ENCODE measurements around the gene FXYD1. TPM values are rescaled to one million over a fixed set of nuclear protein-coding genes. Genes with fewer than 3 reads are reported as not detected.

FXYD1 gene
- 10 to 100 TPM in 1 of 2 donors, 1 to 10 TPM in 1; 2.3 to 11.1 TPM for total RNA-seq
- 48.5 TPM for polyA plus RNA-seq (ENCODE audit: insufficient read depth, low read depth, low replicate concordance)
- long read RNA-seq, donor 1, transcript FXYD1-201 (8 exons, 592 nt), result major isoform, 18 of 21 reads
- long read RNA-seq, donor 1, partial matches to known transcripts, result 0 of 21 reads
- long read RNA-seq, donor 1, other reads (novel, unspliced or antisense), result 0 of 21 reads
- long read RNA-seq, donor 2, transcript FXYD1-201 (8 exons, 592 nt), result major isoform, 8 of 10 reads
- long read RNA-seq, donor 2, partial matches to known transcripts, result 0 of 10 reads
- long read RNA-seq, donor 2, other reads (novel, unspliced or antisense), result 0 of 10 reads

- Histone ChIP-seq H3K4me3 (peak within 1 kb of the TSS; percentile 31 to 50), H3K27me3 (no peaks in the 10 kb centered on the region), H3K4me1 (peaks cover 14% of the 10 kb centered on the region), H3K9me3 (no peaks in the 10 kb centered on the region), H3K36me3 (ENCODE audit: low read depth, missing control alignments) (no peaks in the 10 kb centered on the region), H3K27ac (peak within 1 kb of the TSS; percentile 57 to 79)
- intact Hi-C loops (cut with DNase I; ENCODE audit: low total_unique reads), result no loop called here
- no peak for DNase-seq
- TF ChIP-seq CTCF (IDR thresholded peaks at IDR 0.05), result no peak
- no peak for TF ChIP-seq POLR2A (IDR thresholded peaks at IDR 0.05)
- 68 to 81% methylated on average over 9 to 14 of the region's 18 CpGs for WGBS, 2 donors
Measured at GRCh38 chr19:35138305-35138892, at the start of gene FXYD1. TSS of gene FXYD1 (plus strand) at chr19:35138824. CDS start at chr19:35140080, 1,256 bp downstream.

GRCh38 chr19:35089554-35089953, 49.1 kb upstream of the FXYD1 start:
- H3K9me3 ChIP-seq, result no peaks in the 10 kb centered on the region
- DNase-seq, result no peak
- H3K4me3 ChIP-seq, result no peak overlapping the region
- H3K36me3 ChIP-seq (ENCODE audit: low read depth, missing control alignments), result no peaks in the 10 kb centered on the region
- intact Hi-C loops (cut with DNase I; ENCODE audit: low total_unique reads), result no loop called here
- TF ChIP-seq POLR2A (IDR thresholded peaks at IDR 0.05), result no peak
- no peak for TF ChIP-seq CTCF (IDR thresholded peaks at IDR 0.05)
- peaks cover 5% of the 10 kb centered on the region for H3K4me1 ChIP-seq
- no peak overlapping the region for H3K27ac ChIP-seq
- 80 to 85% methylated on average over 8 of the region's 8 CpGs for WGBS, 2 donors
- no peaks in the 10 kb centered on the region for H3K27me3 ChIP-seq

DNA sequence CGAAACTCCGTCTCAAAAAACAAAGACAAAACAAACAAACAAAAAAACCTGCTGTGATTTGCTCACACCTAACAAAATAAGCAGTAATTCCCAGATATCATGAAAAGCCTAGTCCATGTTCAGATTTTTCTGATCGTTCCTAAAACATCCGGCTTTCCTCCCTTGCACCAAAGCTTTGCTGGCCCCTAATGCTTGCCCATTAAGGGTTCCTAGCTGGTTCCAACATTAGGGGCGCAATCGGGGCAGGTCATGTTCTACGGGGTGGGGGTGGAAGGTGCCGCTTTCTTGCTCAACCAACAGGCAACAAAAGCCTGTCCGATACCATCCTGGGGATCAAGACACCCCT, 48.5 kb upstream of the FXYD1 start:
- no peaks in the 10 kb centered on the region for H3K36me3 ChIP-seq (ENCODE audit: low read depth, missing control alignments)
- no peaks in the 10 kb centered on the region for H3K9me3 ChIP-seq
- no peak overlapping the region for H3K27ac ChIP-seq
- WGBS, 2 donors, result 21 to 33% methylated on average over 9 of the region's 9 CpGs
- no peak for TF ChIP-seq CTCF (IDR thresholded peaks at IDR 0.05)
- no peak for TF ChIP-seq POLR2A (IDR thresholded peaks at IDR 0.05)
- intact Hi-C loops (cut with DNase I; ENCODE audit: low total_unique reads), result no loop called here
- H3K27me3 ChIP-seq, result no peaks in the 10 kb centered on the region
- H3K4me3 ChIP-seq, result peak overlapping the region; percentile 2 to 35
- peaks cover 5% of the 10 kb centered on the region for H3K4me1 ChIP-seq
- no peak for DNase-seq

DNA sequence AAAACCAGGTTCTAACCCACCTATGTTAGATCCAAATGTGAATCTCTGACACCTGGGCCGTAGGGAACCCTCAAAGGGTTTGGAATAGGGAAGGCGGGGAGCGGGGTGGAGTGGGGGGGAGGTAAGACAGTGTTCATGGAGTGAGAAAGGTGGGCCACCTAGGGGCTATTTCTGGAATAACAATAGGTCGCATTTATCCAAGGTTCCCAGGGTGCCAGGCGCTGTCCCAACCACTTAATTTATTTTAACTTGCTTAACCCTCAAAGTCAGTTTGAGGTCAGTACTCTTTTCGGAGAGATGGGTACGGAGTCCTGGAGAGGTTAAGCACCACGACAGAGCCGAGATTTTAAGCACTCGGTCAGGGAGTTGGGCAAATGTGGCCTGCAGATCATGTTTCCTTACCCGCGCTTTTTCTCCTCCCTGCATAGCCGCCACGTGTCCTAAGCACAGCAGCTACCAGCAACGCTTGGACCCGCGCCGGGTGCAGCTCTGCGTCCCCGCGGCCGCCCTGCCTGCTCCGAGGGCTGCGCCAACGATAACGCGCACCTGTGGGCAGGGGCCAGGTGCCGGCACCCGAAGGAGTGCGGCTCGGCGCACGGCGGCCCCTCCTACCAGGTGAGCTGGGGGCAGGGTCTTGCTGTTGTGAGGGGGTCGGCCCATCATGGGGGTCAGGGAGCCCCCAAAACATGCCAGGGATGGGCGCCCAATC, 48.0 kb upstream of the FXYD1 start:
- H3K9me3 ChIP-seq, result no peaks in the 10 kb centered on the region
- H3K27ac ChIP-seq, result no peak overlapping the region
- H3K4me3 ChIP-seq, result peak overlapping the region; percentile 18 to 35
- peak; percentile 79 for DNase-seq
- WGBS, 2 donors, result 5 to 7% methylated on average over 17 to 30 of the region's 36 CpGs
- H3K4me1 ChIP-seq, result peaks cover 5% of the 10 kb centered on the region
- intact Hi-C loops (cut with DNase I; ENCODE audit: low total_unique reads), result no loop called here
- H3K36me3 ChIP-seq (ENCODE audit: low read depth, missing control alignments), result no peaks in the 10 kb centered on the region
- H3K27me3 ChIP-seq, result no peaks in the 10 kb centered on the region
- TF ChIP-seq POLR2A (IDR thresholded peaks at IDR 0.05) (no peak), CTCF (IDR thresholded peaks at IDR 0.05) (peak; percentile 35 to 70 (median 60))

All from testis (tissue), 5 donors.